ENCODE results near the gene TSKU.
A peak's percentile ranks its signal among the peaks of the same experiment; 100 is the strongest.

Gene TSKU

DNA sequence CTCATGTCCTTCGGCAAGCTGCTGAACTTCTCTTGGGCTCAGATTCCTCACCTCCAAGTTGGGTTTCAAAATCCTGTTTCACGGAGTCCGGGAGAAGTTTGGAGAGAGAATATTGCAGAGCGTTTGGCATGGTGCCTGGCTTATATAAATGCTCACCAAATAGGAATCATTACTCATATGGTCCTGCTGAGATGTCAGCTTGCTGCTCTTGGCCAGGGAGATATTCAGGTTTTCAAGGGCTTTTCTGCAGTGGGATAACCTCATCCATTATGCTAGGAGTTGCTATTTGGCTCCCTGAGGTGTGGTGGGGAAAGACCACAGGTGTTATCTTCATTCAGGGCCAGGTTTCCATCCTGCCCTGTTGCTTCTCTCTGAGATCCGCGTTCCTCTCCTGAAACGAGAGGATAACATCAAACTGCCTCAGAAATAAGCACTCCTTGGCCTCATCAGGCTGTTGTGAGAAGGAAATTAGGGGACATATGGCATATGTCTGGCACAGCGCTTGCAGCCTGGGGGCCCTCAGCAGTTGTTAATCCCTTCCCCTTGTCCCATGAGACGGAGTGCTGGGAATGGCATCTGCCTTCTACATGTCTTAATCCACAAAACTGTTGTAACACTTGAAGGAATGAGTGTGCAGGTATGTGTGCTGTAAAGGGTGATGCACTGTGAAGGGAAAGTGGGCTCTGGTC, 47.6 kb downstream of the TSKU start:
- DNase-seq, result no peak

DNA sequence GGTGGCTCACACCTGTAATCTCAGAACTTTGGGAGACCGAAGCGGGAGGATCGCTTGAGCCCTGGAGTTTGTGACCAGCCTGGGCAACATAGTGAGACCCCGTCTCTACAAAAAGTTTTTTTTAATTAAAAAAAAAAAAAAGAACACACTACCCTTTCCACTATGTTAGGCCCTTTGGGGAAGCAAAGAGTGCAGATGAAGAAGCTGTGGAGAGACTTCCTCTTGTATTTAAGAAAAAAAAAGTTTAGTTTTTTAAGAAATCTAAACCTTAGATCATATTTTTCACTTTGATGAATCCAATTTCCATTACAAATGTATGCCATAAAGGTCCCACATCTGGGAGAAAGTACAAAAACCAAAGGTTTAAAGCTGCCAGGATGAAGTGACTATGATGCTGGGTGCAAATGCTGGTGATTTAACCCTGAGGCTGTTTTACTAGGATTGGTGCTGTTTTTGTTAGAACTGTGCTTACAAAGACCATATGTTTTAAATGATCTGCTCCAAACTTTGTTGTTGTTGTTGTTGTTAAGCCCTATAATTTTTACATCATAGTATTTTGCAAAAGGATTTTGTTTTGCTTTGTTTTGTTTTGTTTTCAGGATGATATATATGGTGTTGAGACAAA, 48.6 kb downstream of the TSKU start:
- no peak for DNase-seq

DNA sequence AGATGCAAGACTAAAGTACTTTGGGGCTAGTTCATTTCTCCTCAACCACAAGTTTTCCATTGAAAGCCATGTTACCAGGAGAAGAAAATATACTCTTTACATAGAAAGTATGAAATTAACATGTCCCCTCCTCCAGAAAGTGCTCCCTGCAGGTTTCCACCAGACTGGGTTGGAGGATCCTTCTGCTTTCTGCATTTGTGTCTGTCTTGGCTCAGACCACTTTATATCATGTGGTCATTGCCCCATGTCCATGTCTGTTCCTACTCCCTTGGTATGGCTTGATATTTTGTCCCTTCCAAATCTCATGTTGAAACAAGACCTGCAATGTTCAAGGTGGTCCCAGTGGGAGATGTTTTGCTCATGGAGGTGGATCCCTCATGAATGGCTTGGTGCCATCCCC, 49.2 kb downstream of the TSKU start:
- DNase-seq, result peak; percentile 41

DNA sequence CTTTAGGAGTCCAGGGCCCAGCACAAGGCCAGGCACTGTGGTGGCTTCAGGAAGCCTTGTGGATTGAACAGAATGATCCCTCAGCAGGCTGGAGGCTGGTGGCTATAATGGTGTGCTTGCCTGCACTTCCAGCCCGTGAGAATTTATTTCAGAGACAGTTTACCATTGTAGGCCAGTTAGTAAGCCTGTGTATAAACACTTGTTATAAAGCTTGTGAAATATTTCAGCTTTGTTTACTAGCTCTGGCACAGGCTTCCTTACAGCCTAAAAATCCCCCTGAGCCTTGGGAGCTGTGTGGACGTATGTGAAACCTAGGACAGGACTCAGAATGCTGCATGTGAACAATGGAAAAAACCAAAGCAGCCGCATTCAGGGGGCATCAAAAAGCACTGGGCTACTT, 51.0 kb downstream of the TSKU start:
- DNase-seq, result no peak

DNA sequence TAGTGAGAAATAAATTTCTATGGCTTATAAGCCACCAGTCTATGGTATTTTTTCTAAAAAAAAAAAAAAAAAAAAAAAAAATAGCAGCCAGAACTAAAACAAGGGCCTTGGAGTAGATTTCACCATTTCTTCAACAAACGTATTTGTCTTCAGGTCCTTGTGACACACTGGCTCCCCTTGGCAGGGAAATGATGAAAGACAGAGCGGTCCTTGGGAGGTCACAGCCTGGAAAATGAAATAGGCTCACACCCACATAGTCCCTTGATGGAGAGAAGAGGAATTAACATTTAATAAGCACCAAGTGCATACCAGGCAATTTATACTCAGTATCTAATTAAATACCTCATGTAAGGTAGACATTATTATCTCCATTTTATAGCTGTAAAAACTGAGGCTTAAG, 51.9 kb downstream of the TSKU start:
- peak; percentile 78 for DNase-seq

DNA sequence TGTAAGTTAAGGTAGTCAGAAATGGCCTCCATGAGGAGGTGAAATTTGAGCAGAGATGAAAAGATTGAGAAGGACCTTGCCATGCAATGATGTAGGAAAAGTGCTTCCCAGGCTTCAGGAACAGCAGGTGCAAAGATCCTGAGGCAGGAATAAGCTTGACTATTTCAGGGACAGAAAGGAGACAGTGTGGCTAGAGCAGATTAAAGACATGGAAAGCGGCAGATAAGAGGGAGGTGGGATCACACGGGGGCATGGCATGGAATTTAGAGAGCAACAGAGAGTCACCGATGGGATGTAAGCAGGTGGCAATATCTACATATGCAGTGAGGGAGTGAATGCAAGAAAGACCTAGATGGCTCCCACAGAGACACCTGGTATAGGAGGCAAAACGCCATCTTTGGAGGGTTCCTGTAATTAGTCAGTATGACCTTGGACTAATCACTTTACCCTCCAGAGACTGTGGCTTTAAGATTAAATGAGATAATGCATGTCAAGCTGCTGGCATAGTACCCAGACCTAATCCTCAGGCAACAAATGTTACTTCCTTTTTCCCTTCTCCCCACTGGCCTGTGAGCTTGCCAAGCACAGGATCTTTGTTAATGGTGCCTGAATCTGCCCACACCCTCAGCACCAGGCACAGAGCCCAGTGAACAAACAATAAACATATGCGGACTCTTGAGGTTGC, 52.9 kb downstream of the TSKU start:
- peak; percentile 57 for DNase-seq

DNA sequence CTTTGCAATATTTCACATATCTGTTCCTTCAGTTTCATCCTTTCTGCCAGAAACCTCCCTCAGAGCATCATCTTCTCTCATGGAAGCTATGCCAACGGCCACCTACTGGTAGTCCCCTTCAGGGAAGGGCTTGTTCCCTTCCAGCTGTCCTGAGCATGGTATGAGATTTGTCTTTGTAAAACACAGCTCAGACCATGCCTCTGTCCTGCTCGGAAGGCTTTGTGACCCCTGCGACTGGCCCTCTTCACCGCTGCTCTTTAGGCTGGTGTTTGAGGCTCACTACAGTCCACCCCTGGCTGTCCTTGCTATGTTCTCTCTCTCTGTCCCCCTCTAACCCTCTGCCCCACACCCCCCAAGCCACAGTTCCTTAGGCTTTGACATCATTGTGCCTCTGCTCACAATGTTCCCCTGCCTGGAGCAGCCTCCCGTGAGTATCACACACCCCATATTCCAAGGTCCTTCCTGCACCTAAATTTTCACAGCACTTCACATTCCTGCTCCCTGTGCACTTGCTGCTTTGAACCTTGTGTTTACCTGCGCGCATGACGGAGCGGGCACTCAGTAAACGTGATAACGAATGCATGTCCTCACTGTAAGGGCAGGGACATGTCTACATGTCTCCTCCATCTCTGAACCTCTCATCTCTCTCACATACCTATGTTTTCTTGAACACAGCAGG, 53.6 kb downstream of the TSKU start:
- DNase-seq, result no peak

DNA sequence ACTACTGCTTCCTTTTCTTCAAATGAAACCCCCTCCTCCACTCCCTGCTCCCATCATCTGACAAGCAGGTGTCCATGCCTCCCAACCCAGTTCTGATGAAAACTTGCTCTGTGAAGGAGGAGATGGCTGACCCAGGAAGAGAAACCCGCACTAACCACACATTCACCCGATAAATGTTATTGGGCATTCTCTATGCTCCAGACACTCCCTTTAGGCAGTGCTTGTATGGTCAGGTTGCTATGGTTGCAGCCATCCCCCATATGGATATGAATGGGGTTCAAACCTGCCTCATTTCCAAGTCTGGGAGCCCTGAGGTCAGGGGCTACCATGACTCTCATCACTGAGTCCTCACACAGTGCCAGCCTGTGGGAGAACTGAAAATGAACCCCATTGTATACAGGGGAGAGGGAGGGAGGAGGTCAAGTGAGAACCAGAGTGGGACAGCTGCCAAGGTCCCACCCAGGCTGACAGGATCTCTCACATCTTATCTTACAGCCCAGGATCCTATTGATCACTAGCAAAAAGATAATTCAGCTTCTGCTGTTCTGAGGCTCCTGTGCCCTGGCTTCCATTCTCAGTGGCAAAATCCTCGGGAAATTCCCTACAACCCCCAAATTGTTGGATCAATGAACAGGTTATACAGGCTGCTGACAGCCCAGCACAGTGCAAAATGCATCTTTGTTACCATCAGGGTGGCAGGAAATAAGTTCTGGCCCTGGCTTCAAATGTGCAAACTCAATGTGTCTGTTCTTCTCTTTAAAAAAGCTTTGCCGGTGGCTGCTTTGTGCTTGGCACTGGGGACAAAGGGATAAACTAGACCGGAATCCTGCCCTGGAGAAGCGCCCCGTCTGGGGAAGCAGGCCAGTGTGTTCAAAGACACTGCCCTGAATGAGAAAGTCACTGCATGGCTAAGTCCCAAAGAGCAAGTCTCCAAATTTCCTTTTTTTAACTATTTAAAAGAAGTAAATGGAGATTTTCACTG, 54.8 kb downstream of the TSKU start:
- no peak for DNase-seq

DNA sequence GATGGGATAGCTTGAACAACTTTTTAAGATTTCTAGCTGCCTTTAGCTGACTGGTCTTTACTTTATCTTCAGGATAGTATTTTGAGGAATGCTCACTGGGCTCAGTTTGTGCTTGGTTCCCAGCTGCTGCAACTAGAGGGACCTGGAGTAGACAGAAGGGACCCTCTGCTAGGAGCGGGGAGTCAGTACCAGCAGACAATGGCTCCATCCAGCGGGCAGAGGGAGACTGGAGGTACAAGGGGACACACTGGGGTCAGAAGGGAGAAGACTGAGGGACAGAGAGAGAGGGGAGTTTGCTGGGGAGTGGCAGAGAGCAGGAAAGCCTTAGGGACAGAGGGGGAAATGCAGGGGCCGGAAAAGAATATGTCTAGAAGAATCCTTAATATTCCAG, 55.5 kb downstream of the TSKU start:
- no peak for DNase-seq

DNA sequence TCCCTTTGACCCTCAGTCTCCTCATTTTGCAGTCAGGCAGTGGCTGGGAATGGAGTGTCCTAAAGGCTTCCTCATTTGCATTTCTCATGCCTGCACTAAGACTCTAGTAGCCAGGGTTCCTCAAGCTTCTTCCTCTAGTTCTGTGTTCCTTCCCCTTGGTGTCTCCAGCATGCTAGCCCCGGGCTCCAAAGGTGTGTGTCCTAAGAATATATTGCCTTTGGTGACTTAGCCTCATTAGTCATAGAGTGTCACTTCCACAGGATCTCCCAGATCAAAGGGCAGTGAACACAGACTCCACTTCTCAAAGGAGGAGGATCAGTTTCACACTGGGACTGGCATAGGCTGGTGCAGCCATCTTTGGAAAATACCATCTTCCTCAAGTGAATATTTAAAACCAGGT, 56.2 kb downstream of the TSKU start:
- peak; percentile 59 for DNase-seq

DNA sequence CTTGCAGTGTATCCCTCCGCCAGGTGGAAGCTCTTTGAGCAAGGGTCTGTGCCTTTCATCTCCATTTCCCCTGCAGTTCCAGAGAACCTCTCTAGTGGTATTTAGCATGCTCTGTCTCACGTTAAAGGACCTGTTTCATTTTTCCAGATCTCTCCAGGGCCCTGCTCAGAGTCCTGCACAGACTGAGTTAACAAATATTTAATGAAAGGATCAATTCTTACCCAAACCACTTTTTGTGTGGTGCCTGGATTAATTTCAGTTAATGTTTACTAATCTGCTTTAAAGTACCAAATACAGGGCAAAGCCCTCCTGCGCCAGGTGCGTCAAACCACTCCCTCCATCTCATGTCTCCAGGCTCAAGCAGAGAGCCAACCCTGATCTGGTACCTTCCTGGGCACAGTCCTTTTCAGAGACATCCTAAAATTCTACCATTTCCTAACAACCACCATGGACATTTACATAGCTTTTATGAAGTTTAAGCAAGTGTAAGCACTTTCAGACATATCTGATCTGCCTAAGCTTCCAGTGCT, 58.8 kb downstream of the TSKU start:
- no peak for DNase-seq

DNA sequence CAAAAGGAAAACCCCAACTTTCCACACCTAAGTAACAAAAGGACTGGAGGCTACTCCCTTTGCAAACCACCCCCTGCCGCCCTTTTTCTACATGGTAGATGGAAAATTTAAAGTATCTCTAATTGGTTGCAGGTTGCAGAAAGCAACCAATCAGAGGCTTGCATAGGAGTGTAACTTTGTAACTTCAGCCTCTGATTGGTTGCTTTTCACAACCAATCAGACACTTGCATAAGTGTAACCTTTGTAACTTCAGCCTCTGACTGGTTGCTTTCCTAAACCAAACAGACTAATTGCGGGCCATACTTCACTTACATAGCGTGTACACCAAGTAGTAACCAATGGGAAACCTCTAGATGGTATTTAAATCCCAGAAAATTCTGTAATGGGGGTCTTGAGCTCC, 60.8 kb downstream of the TSKU start:
- no peak for DNase-seq

DNA sequence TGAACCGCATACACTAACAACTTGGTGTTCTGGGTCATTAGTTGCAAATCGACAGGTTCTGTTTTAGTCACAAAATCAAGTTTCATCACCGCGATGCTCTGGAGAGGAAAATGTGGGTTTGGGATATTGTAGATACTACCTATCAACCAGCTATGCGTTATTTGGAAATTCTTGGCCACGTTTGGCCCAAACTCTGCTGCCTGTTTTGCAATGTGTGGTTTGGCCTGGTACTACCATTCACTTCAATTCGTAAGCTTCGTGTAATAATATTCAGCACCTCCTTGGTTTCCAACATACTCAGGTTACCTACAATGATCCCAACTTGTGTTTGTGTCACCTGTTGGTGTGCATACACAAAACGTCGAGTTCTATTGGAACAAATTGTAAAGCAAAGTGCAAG, 61.4 kb downstream of the TSKU start:
- no peak for DNase-seq

DNA sequence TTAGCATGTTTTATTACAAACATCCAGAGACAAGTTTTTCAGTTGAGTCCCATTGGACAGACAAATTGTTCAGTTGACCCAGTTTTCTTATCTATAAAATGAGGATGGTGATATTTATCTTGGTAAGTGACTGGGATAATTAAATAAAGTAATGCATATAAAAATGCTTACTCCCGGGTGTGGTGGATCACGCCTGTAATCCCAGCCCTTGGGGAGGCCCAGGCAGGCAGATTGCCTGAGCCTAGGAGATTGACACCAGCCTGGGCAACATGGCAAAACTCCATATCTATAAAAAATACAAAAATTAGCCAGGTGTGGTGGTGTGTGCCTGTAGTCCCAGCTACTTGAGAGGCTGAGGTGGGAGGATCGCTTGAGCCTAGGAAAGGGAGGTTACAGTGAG, 61.9 kb downstream of the TSKU start:
- DNase-seq, result no peak

DNA sequence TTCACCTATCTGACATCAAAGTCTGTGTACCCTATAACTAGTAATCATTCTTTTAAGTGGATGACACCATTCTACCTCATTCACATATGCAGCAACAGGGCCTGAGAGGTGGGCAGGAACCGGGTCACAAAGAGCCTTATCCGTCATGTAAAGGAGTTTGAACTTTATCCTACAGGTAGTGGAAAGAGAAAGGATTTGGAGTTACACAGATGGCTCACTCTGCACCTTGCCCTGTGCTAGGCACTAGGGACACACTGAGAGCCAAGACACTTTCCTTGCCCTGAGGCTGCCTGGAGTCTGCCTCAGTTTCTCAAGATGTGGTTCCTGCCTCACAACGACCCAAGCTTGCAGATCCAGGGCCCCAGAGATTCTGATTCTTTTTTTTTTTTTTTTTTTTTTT, 63.3 kb downstream of the TSKU start:
- no peak for DNase-seq

Data from inflammatory macrophage treated with lipopolysaccharide for 4 hours (primary cell).